ENCODE data around the gene DEFB129. TPM values are rescaled to one million over a fixed set of nuclear protein-coding genes. Genes with fewer than 3 reads are reported as not detected.
A peak's percentile ranks its signal among the peaks of the same experiment; 100 is the strongest.

DEFB129 gene
- total and polyA plus RNA-seq, 10 donors = not detected

- Histone ChIP-seq H3K36me3 (no peaks in the 10 kb centered on the region), H3K9me3 (no peaks in the 10 kb centered on the region), H3K4me3 (no peak overlapping the region), H3K27me3 (replicated peaks in 1 of 7) (no peaks in the 10 kb centered on the region), H3K27ac (no peak overlapping the region), H3K4me1 (peaks cover 0 to 18% (median 11%) of the 10 kb centered on the region in 6 donors)
- WGBS, 5 donors = 75 to 92% (median 80%) methylated on average over 1 of the region's 1 CpG
- TF ChIP-seq POLR2AphosphoS5 (IDR thresholded peaks at IDR 0.05) (no peak), CTCF (IDR thresholded peaks at IDR 0.05 in 8 of 11, conservative IDR thresholded peaks at IDR 0.05 in 3 of 11) (no peak), POLR2A (IDR thresholded peaks at IDR 0.05) (no peak)
- intact Hi-C loops (cut with DNase I; ENCODE audit: low total_unique reads) = no loop called here
- DNase-seq = no peak
Observed at GRCh38 chr20:235891-236290, 8.8 kb downstream of the DEFB129 start.

- intact Hi-C loops (cut with DNase I; ENCODE audit: low total_unique reads) = no loop called here
- no peak for TF ChIP-seq POLR2A (IDR thresholded peaks at IDR 0.05)
- no peak for TF ChIP-seq POLR2AphosphoS5 (IDR thresholded peaks at IDR 0.05)
- TF ChIP-seq CTCF (IDR thresholded peaks at IDR 0.05 in 8 of 11, conservative IDR thresholded peaks at IDR 0.05 in 3 of 11) = no peak
- no peaks in the 10 kb centered on the region for H3K36me3 ChIP-seq
- 15 to 29% (median 24%) methylated on average over 4 of the region's 4 CpGs for WGBS, 5 donors
- H3K4me1 ChIP-seq = peaks cover 0 to 18% (median 11%) of the 10 kb centered on the region in 6 donors
- H3K27me3 ChIP-seq (replicated peaks in 1 of 7) = no peaks in the 10 kb centered on the region
- H3K4me3 ChIP-seq = peak overlapping the region in 5 of 8 donors; percentile 12 to 54 (median 22)
- peak overlapping the region; percentile 2 to 82 (median 70) for H3K27ac ChIP-seq
- no peaks in the 10 kb centered on the region for H3K9me3 ChIP-seq
- no peak for DNase-seq
Observed at GRCh38 chr20:237489-237888, 10.4 kb downstream of the DEFB129 start.

GRCh38 chr20:237929-238328 is 10.9 kb downstream of the DEFB129 start:
- Histone ChIP-seq H3K27me3 (replicated peaks in 1 of 7) (no peaks in the 10 kb centered on the region), H3K4me3 (peak overlapping the region in 5 of 8 donors; percentile 12 to 54 (median 22)), H3K4me1 (peaks cover 0 to 18% (median 11%) of the 10 kb centered on the region in 6 donors), H3K9me3 (no peaks in the 10 kb centered on the region), H3K36me3 (no peaks in the 10 kb centered on the region), H3K27ac (peak overlapping the region; percentile 2 to 82 (median 70))
- WGBS, 5 donors = 45 to 63% (median 52%) methylated on average over 3 of the region's 3 CpGs
- intact Hi-C loops (cut with DNase I; ENCODE audit: low total_unique reads) = no loop called here
- TF ChIP-seq CTCF (IDR thresholded peaks at IDR 0.05 in 8 of 11, conservative IDR thresholded peaks at IDR 0.05 in 3 of 11) (no peak), POLR2AphosphoS5 (IDR thresholded peaks at IDR 0.05) (no peak), POLR2A (IDR thresholded peaks at IDR 0.05) (no peak)
- DNase-seq = no peak

- WGBS, 5 donors = 86 to 91% (median 91%) methylated on average over 2 of the region's 2 CpGs
- H3K4me3 ChIP-seq = no peak overlapping the region
- DNase-seq = no peak
- peaks cover 0 to 5% (median 0%) of the 10 kb centered on the region in 8 donors for H3K9me3 ChIP-seq
- TF ChIP-seq POLR2AphosphoS5 (IDR thresholded peaks at IDR 0.05) (no peak), CTCF (IDR thresholded peaks at IDR 0.05 in 8 of 11, conservative IDR thresholded peaks at IDR 0.05 in 3 of 11) (no peak), POLR2A (IDR thresholded peaks at IDR 0.05) (no peak)
- no peak overlapping the region for H3K27ac ChIP-seq
- H3K27me3 ChIP-seq (replicated peaks in 1 of 7) = no peaks in the 10 kb centered on the region
- H3K4me1 ChIP-seq = peaks cover 0 to 4% (median 2%) of the 10 kb centered on the region in 6 donors
- intact Hi-C loops (cut with DNase I; ENCODE audit: low total_unique reads) = no loop called here
- no peaks in the 10 kb centered on the region for H3K36me3 ChIP-seq
Observed at GRCh38 chr20:242905-243304, 15.8 kb downstream of the DEFB129 start.

All from spleen (tissue), 11 donors.